GM13977 (cell line): ENCODE measurements around the gene SYT2.
A peak's percentile ranks its signal among the peaks of the same experiment; 100 is the strongest.
"Not testable (repeated sequence)": the region's sequence is repeated elsewhere in the genome, so short reads cannot be mapped to it uniquely, and the experiment has no call there.

Experiments used
- DNase-seq: peaks from one replicate; pipeline ENCODE4 v3.0.0; 2012; ENCODE audit warnings: low spot score
- in situ Hi-C: fragments of 300-500 bp; cut with MboI; formaldehyde crosslinking; loops from one replicate; pipeline ENCODE4 v1.12.0; 2022; ENCODE audit warnings: low sequenced_read_pairs, low pct_unique_long_range_greater_than_20kb, mixed read lengths, inconsistent platforms; ENCODE audit not compliant: unreplicated experiment
- TF ChIP-seq, protein P1 (sequence below): IDR thresholded peaks from 2 replicates; pipeline ENCODE4 v1.5.1; 2012; ENCODE audit warnings: mild to moderate bottlenecking, control low read depth; ENCODE audit not compliant: insufficient read depth; ENCODE audit errors: extremely low read depth, missing control alignments

The SYT2 gene

DNA sequence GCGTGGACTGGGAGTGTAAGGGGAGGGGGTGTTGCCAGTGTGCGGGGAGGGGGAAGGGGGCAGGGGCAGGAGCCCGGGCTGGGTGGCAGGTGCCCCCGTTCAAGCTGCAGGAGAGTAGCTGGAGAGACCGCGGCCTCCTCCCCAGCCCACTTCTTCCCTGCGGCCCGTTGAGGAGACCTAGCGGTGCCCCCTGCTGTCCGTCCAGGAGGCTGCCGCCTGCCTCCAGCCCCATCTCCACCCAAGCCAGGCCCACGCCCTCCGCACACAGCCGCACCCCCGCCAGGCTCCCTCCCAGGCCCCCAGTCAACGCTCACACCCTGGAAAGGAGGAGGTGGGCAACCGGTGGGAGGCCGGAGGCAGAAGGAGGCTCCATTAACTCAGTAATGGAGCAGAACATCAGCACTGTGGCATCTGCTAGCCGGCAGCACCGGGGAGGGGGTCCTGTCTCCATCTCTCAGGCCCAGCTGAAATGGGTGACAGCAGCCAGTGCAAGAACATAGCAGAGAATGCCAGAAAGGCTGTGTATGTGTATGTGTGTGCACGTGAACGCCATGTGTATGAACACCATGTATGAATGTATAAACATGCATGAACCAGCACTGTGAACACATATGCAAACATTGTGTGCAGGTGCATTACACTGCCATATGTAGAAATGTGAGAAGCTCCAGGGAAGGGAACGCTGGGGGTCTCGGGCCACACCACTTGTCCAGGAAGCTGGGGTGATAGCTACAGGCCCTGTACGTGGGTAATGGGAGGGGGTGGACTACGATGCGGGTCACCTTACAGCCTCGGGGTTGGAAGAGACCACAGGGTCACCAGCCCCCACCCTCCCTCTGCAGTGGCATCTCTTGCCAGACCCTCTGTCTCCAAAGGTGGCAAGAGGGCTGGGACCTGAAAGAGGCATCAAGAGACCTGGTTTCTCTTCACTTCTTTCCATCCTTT is 84.6 kb downstream of the SYT2 start:
- TF ChIP-seq, protein P1, sequence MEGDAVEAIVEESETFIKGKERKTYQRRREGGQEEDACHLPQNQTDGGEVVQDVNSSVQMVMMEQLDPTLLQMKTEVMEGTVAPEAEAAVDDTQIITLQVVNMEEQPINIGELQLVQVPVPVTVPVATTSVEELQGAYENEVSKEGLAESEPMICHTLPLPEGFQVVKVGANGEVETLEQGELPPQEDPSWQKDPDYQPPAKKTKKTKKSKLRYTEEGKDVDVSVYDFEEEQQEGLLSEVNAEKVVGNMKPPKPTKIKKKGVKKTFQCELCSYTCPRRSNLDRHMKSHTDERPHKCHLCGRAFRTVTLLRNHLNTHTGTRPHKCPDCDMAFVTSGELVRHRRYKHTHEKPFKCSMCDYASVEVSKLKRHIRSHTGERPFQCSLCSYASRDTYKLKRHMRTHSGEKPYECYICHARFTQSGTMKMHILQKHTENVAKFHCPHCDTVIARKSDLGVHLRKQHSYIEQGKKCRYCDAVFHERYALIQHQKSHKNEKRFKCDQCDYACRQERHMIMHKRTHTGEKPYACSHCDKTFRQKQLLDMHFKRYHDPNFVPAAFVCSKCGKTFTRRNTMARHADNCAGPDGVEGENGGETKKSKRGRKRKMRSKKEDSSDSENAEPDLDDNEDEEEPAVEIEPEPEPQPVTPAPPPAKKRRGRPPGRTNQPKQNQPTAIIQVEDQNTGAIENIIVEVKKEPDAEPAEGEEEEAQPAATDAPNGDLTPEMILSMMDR: peak; percentile 81
- DNase-seq: peak; percentile 77
- in situ Hi-C loops: no loop called here

DNA sequence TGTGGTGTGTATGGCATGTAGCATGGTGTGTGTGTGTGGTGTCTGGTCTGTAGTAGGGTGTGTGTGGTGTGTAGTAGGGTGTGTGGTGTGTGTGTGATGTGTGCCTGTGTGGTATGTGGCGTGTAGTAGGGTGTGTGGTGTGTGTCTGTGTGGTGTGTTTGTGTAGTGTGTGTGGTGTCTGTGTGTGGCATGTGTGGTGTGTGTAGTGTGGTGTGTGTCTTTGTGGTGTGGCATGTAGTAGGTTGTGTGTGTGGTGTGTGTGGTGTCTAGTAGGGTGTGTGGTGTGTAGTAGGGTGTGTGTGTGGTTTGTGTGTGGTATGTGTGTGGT is 85.5 kb downstream of the SYT2 start:
- in situ Hi-C loops: no loop called here
- peak; percentile 50 for DNase-seq
- TF ChIP-seq, protein P1: no peak

DNA sequence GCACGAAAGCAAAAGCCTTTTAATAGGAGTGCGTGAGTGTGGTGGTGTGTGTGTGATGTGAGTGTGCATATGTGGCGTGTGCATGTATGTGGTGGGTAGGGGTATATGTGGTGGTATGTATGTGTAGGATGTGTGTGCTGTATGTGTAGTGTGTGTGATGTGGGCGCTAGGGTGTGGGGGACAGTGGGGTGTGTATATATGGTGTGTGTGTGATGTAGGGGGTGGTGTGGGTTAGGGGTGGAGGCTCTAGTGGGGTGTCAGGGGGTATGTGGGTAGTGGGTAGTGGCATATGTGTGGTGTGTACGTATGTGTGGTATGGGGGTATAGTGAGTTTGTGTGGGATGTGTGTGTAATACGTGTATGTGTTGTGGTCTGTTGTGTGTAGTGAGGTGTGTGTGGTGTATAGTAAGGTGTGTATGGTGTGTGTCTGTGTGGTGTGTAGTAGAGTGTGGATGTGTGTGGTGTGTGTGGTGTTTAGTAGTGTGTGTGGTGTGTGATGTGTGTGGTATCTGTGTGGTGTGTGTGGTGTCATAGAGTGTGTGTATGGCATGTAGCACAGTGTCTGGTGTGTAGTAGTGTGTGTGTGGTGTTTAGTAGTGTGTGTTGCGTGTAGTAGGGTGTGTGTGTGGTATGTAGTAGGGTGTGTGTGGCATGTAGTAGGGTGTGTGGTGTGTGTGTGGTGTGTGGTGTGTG is 86.0 kb downstream of the SYT2 start:
- in situ Hi-C loops: no loop called here
- TF ChIP-seq, protein P1: no peak
- DNase-seq: no peak

DNA sequence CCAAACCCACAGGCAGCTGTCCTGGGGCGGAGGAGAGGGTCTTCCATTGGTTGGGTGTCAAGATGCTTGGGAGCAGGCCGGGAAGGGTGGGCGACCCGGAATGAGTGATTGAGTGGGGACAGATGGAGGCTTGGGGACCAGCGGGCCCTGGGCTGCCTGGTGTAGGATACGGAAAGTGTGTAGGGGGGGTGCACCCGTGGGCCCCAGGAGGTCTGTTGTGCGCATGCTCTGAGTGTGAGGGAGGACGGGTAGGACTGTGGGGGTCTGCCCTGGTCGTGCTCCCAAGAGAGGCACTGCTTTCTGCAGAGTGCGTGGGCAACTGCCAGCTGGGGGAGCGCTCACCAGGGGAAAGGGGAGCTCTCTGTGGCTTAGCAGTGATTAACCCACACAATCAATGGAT is 86.8 kb downstream of the SYT2 start:
- in situ Hi-C loops, DNase-seq: not testable (repeated sequence)

DNA sequence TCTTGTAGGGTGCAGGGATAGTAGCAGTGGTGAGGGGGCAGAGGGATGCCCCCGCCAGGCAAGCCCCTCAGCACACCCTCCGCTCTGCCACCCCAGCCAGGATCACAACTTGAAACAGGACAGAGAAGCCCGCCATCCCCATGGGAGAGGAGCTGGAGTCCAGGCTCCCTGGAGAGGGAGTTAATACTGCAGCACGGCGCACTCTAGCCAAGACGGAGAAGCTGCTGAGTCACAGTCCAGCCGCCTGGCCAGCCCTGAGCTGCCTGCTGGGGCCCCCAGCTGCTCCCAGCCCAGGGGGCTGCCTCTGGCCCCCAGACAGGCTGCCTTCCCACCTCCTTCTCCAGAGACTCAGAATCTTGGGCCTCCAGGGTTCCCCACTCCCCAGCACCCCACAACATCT is 87.2 kb downstream of the SYT2 start:
- TF ChIP-seq, protein P1: no peak
- DNase-seq: no peak
- in situ Hi-C loops: no loop called here

DNA sequence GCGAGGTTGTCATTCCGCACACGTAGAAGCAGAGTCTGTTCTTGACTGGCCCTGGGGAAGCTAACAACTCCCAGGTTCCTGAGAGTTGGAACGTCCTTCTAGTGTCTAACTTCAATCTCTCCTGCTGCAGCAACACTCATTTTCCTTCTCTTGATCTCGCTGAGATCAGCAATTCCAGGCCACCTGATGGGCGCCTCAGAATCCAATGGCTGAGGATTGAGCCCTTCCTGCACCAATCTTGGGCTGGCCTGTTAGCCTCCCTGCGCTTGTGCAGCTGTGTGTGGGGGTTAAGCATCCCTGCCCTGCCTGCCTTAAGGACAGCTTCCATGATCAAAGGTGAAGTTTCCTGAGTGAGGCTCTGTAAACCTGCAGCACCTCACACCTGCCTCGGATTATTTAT is 87.9 kb downstream of the SYT2 start:
- DNase-seq: no peak
- TF ChIP-seq, protein P1: no peak
- in situ Hi-C loops: no loop called here

DNA sequence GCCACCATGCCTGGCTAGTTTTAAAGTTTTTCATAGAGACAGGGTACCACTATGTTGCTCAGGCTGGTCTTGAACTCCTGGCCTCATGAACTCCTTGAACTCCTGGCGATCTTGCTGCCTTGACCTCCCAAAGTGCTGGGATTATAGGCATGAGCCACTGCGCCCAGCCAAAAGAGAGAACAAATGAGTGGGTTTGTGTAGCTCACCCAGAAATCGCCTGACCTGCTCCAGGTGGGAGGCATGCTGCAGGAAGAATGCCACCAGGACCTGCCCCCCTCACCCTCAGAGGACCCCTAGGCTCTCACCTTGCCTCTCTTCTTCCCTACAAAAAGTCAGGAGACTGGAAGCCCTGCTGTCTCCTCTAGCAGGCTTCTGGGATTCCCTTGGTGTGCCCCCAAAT is 88.8 kb downstream of the SYT2 start:
- TF ChIP-seq, protein P1: no peak
- DNase-seq: no peak
- in situ Hi-C loops: no loop called here

DNA sequence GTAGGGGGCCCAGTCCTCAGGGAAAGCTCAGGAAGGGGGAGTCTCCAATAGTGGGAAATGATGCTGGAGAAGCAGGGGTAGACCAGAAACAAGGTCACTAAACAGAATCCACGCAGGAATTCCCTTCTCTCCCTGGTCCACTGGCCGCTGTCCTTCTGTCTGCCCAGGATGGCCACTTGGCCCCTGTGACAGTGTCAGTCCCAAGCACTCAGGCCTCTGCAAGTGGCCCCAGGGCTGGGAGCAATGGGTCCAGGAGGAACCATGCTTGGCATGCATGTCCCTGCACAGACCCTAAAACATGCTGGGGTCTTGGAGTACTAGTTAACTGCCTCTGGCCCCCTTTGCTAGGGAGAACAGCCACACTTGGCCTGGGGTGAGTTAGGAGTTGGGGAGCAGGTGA is 90.2 kb downstream of the SYT2 start:
- in situ Hi-C loops: not testable (repeated sequence)

More for the DNA sequence above, 90.2 kb downstream of the SYT2 start:
- not testable (repeated sequence) for DNase-seq
